Adipocyte (in vitro differentiated cells): Measurements from ENCODE around the gene RNF34.
"Not testable (repeated sequence)": the region's sequence is repeated elsewhere in the genome, so short reads cannot be mapped to it uniquely, and the experiment has no call there.

Source experiments
- DNase-seq: peaks from one replicate; pipeline ENCODE4 v3.0.0-alpha.2; 2015; ENCODE audit warnings: low read depth
- H3K27me3 ChIP-seq: replicated peaks from 2 replicates; pipeline ENCODE4 v1.7.0; 2013; ENCODE audit warnings: mild to moderate bottlenecking, low read length, moderate library complexity; ENCODE audit not compliant: control insufficient read depth, insufficient read depth
- H3K36me3 ChIP-seq: 2 replicates; pipeline ENCODE4 v1.7.0; 2013; ENCODE audit warnings: low read length, mild to moderate bottlenecking, moderate library complexity; ENCODE audit not compliant: control insufficient read depth, insufficient read depth, severe bottlenecking
- H3K4me1 ChIP-seq: 2 replicates; pipeline ENCODE4 v1.7.0; 2013; ENCODE audit warnings: mild to moderate bottlenecking, low read length, moderate library complexity; ENCODE audit not compliant: control insufficient read depth, insufficient read depth
- H3K4me3 ChIP-seq: 2 replicates; pipeline ENCODE4 v1.7.0; 2013; ENCODE audit warnings: mild to moderate bottlenecking, low read length, moderate library complexity
- H3K9ac ChIP-seq: 2 replicates; pipeline ENCODE4 v1.7.0; 2013; ENCODE audit warnings: mild to moderate bottlenecking, low read length, moderate library complexity
- H3K9me3 ChIP-seq: 2 replicates; pipeline ENCODE4 v1.7.0; 2013; ENCODE audit warnings: mild to moderate bottlenecking, low read length, moderate library complexity; ENCODE audit not compliant: control insufficient read depth

Gene RNF34

GRCh38 chr12:121371404-121371803 is 28.5 kb upstream of the RNF34 start:
- no peaks in the 10 kb centered on the region for H3K36me3 ChIP-seq
- H3K9ac ChIP-seq, result no peak overlapping the region
- no peak overlapping the region for H3K4me3 ChIP-seq
- H3K4me1 ChIP-seq, result peaks cover 14% of the 10 kb centered on the region
- H3K9me3 ChIP-seq, result no peaks in the 10 kb centered on the region
- no peak for DNase-seq
- H3K27me3 ChIP-seq, result no peaks in the 10 kb centered on the region

DNA sequence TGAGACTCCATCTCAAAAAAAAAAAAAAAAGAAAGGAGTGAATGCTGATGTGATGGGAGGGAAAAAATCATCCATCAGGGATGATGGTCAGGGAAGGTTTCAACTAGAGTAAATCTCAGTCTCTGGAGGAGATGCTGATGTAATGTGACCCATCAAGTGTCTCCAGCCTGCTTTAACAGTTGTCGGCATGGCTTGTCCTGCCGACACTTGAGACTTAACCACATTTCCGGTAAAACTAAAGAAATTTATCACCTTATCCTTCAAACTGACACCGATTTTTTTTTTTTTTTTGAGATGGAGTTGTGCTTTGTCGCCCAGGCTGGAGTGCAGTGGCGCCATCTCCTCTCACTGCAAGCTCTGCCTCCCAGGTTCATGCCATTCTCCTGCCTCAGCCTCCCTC is 26.2 kb upstream of the RNF34 start:
- no peaks in the 10 kb centered on the region for H3K27me3 ChIP-seq
- no peak overlapping the region for H3K9ac ChIP-seq
- no peak overlapping the region for H3K4me3 ChIP-seq
- DNase-seq, result no peak
- H3K36me3 ChIP-seq, result no peaks in the 10 kb centered on the region
- peaks cover 14% of the 10 kb centered on the region for H3K4me1 ChIP-seq
- no peaks in the 10 kb centered on the region for H3K9me3 ChIP-seq

- H3K4me1 ChIP-seq, result peaks cover 11% of the 10 kb centered on the region
- DNase-seq, H3K9ac ChIP-seq, H3K9me3 ChIP-seq, H3K27me3 ChIP-seq, H3K4me3 ChIP-seq, H3K36me3 ChIP-seq: not testable (repeated sequence)
Observed at GRCh38 chr12:121374336-121374735, 25.6 kb upstream of the RNF34 start.

- not testable (repeated sequence) for H3K4me1 ChIP-seq, H3K36me3 ChIP-seq, H3K4me3 ChIP-seq
Observed at GRCh38 chr12:121374945-121375584, 24.9 kb upstream of the RNF34 start.

GRCh38 chr12:121376754-121377697 is 22.9 kb upstream of the RNF34 start:
- Histone ChIP-seq H3K36me3 (no peaks in the 10 kb centered on the region), H3K4me1 (peaks cover 3% of the 10 kb centered on the region), H3K9ac (no peak overlapping the region), H3K27me3 (no peaks in the 10 kb centered on the region), H3K9me3 (no peaks in the 10 kb centered on the region), H3K4me3 (no peak overlapping the region)
- DNase-seq, result no peak

More at GRCh38 chr12:121374945-121375584, 24.9 kb upstream of the RNF34 start:
- not testable (repeated sequence) for DNase-seq, H3K9ac ChIP-seq, H3K27me3 ChIP-seq, H3K9me3 ChIP-seq

- Histone ChIP-seq H3K36me3 (no peaks in the 10 kb centered on the region), H3K4me3 (no peak overlapping the region), H3K9me3 (no peaks in the 10 kb centered on the region), H3K4me1 (no peaks in the 10 kb centered on the region), H3K9ac (no peak overlapping the region), H3K27me3 (no peaks in the 10 kb centered on the region)
- DNase-seq, result no peak
Observed at GRCh38 chr12:121378736-121379135, 21.2 kb upstream of the RNF34 start.

DNA sequence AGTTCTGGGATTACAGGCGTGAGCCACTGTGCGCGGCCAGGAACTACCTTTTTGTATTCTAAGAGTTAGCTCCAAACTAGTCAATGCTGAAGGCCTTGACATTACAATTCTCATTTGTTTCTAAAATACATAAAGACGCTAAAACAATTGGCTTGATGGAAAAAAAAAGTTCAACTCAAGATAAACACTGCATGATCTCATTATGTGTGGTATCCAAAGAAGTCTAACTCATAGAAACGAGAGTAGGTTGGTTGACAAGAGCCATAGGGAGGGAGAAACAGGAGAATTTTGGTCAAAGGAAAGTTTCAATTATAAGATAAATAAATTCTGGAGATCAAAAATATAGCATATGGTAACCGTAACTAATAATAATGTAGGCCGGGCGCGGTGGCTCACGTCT is 20.0 kb upstream of the RNF34 start:
- Histone ChIP-seq H3K9ac (no peak overlapping the region), H3K4me1 (no peaks in the 10 kb centered on the region), H3K36me3 (no peaks in the 10 kb centered on the region), H3K9me3 (no peaks in the 10 kb centered on the region), H3K4me3 (no peak overlapping the region), H3K27me3 (no peaks in the 10 kb centered on the region)
- no peak for DNase-seq

GRCh38 chr12:121383601-121384021 is 16.3 kb upstream of the RNF34 start:
- Histone ChIP-seq H3K9me3 (no peaks in the 10 kb centered on the region), H3K9ac (no peak overlapping the region), H3K4me1 (no peaks in the 10 kb centered on the region), H3K4me3 (no peak overlapping the region), H3K36me3 (no peaks in the 10 kb centered on the region), H3K27me3 (no peaks in the 10 kb centered on the region)
- DNase-seq, result no peak

GRCh38 chr12:121384891-121385290 is 15.0 kb upstream of the RNF34 start:
- DNase-seq, H3K4me1 ChIP-seq, H3K9me3 ChIP-seq, H3K9ac ChIP-seq, H3K4me3 ChIP-seq, H3K36me3 ChIP-seq, H3K27me3 ChIP-seq: not testable (repeated sequence)

DNA sequence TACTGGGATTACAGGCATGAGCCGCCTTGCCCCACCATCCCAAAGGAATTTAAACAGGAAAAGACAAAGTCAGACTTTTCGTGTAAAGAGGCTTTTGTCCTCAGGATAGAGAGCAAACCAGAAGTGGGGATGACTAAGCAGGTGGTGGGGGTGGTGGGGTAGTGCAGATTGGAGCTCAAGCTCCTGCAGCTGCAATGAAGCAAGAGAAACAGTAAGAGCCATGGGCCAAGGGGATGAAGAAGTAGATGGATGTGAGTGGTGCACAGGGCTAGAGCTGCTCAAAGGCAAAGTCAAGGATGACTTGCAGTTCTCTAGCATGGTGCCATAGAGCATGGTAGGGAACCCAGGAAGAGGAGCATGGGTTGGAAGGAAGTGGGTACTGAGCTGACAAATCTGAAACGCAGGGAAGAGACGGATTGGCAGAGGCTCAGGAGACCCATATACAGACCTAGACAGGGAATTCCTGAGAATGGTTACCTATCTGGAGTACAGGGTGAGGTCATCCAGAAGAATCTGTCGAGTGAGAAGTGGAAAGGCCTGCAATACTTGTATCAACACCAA is 11.4 kb upstream of the RNF34 start:
- Histone ChIP-seq H3K4me3 (no peak overlapping the region), H3K9me3 (no peaks in the 10 kb centered on the region), H3K9ac (no peak overlapping the region), H3K36me3 (no peaks in the 10 kb centered on the region), H3K27me3 (no peaks in the 10 kb centered on the region), H3K4me1 (no peaks in the 10 kb centered on the region)
- DNase-seq, result peak; percentile 32

- H3K9ac ChIP-seq, result no peak overlapping the region
- no peaks in the 10 kb centered on the region for H3K27me3 ChIP-seq
- H3K4me3 ChIP-seq, result no peak overlapping the region
- H3K4me1 ChIP-seq, result no peaks in the 10 kb centered on the region
- no peak for DNase-seq
- H3K36me3 ChIP-seq, result no peaks in the 10 kb centered on the region
- H3K9me3 ChIP-seq, result no peaks in the 10 kb centered on the region
Observed at GRCh38 chr12:121390856-121391255, 9.1 kb upstream of the RNF34 start.
